ENCODE data around the gene GALNS.

GALNS gene

GRCh38 chr16:88902744-88903143 is 46.0 kb upstream of the GALNS start (continued):
- TF ChIP-seq, protein P1, sequence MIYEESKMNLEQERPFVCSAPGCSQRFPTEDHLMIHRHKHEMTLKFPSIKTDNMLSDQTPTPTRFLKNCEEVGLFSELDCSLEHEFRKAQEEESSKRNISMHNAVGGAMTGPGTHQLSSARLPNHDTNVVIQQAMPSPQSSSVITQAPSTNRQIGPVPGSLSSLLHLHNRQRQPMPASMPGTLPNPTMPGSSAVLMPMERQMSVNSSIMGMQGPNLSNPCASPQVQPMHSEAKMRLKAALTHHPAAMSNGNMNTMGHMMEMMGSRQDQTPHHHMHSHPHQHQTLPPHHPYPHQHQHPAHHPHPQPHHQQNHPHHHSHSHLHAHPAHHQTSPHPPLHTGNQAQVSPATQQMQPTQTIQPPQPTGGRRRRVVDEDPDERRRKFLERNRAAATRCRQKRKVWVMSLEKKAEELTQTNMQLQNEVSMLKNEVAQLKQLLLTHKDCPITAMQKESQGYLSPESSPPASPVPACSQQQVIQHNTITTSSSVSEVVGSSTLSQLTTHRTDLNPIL (CRISPR knock-in tag; IDR thresholded peaks at IDR 0.05; ENCODE audit: low read depth), result no peak
- TF ChIP-seq PATZ1 (CRISPR knock-in tag; IDR thresholded peaks at IDR 0.05; ENCODE audit: borderline replicate concordance) (no peak), ZNF565 (CRISPR knock-in tag; conservative IDR thresholded peaks at IDR 0.05; ENCODE audit: low read depth) (no peak), GLIS3 (CRISPR knock-in tag; IDR thresholded peaks at IDR 0.05) (no peak), TOX (CRISPR knock-in tag; IDR thresholded peaks at IDR 0.05; ENCODE audit: borderline replicate concordance) (no peak), ESRRG (CRISPR knock-in tag; IDR thresholded peaks at IDR 0.05) (no peak), ZC3H10 (CRISPR knock-in tag; IDR thresholded peaks at IDR 0.05) (no peak), BACH2 (CRISPR knock-in tag; IDR thresholded peaks at IDR 0.05; ENCODE audit: borderline replicate concordance) (no peak), ZFP3 (CRISPR knock-in tag; IDR thresholded peaks at IDR 0.05) (no peak)

- ATAC-seq, result no peak
- no peak for TF ChIP-seq PATZ1 (CRISPR knock-in tag; IDR thresholded peaks at IDR 0.05; ENCODE audit: borderline replicate concordance)
- no peak for TF ChIP-seq ZNF70 (CRISPR knock-in tag; IDR thresholded peaks at IDR 0.05)
- TF ChIP-seq TOX (CRISPR knock-in tag; IDR thresholded peaks at IDR 0.05; ENCODE audit: borderline replicate concordance), result no peak
- no peak for TF ChIP-seq ZFP3 (CRISPR knock-in tag; IDR thresholded peaks at IDR 0.05)
These were observed 45.1 kb upstream of the GALNS start for GRCh38 chr16:88901718-88902337.

GRCh38 chr16:88900662-88901052 is 43.9 kb upstream of the GALNS start:
- no peak for TF ChIP-seq ZFP3 (CRISPR knock-in tag; IDR thresholded peaks at IDR 0.05)
- no peak for TF ChIP-seq ISL1 (CRISPR knock-in tag; IDR thresholded peaks at IDR 0.05)
- TF ChIP-seq TOX (CRISPR knock-in tag; IDR thresholded peaks at IDR 0.05; ENCODE audit: borderline replicate concordance), result no peak
- TF ChIP-seq OSR1 (CRISPR knock-in tag; IDR thresholded peaks at IDR 0.05), result no peak
- no peak for TF ChIP-seq ZNF70 (CRISPR knock-in tag; IDR thresholded peaks at IDR 0.05)
- TF ChIP-seq SNAI2 (CRISPR knock-in tag; IDR thresholded peaks at IDR 0.05), result no peak
- no peak for TF ChIP-seq PATZ1 (CRISPR knock-in tag; IDR thresholded peaks at IDR 0.05; ENCODE audit: borderline replicate concordance)
- no peak for TF ChIP-seq TSHZ2 (CRISPR knock-in tag; IDR thresholded peaks at IDR 0.05)
- TF ChIP-seq, protein P2, sequence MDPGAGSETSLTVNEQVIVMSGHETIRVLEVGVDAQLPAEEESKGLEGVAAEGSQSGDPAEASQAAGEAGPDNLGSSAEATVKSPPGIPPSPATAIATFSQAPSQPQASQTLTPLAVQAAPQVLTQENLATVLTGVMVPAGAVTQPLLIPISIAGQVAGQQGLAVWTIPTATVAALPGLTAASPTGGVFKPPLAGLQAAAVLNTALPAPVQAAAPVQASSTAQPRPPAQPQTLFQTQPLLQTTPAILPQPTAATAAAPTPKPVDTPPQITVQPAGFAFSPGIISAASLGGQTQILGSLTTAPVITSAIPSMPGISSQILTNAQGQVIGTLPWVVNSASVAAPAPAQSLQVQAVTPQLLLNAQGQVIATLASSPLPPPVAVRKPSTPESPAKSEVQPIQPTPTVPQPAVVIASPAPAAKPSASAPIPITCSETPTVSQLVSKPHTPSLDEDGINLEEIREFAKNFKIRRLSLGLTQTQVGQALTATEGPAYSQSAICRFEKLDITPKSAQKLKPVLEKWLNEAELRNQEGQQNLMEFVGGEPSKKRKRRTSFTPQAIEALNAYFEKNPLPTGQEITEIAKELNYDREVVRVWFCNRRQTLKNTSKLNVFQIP (CRISPR knock-in tag; IDR thresholded peaks at IDR 0.05; ENCODE audit: borderline replicate concordance, low read depth), result no peak
- no peak for TF ChIP-seq GLIS3 (CRISPR knock-in tag; IDR thresholded peaks at IDR 0.05)
- no peak for TF ChIP-seq CSRNP3 (CRISPR knock-in tag; IDR thresholded peaks at IDR 0.05)
- TF ChIP-seq BACH2 (CRISPR knock-in tag; IDR thresholded peaks at IDR 0.05; ENCODE audit: borderline replicate concordance), result no peak
- TF ChIP-seq ZNF565 (CRISPR knock-in tag; conservative IDR thresholded peaks at IDR 0.05; ENCODE audit: low read depth), result no peak
- no peak for TF ChIP-seq PPARA (CRISPR knock-in tag; IDR thresholded peaks at IDR 0.05; ENCODE audit: borderline replicate concordance)
- TF ChIP-seq ZNF8 (CRISPR knock-in tag; IDR thresholded peaks at IDR 0.05), result no peak
- TF ChIP-seq RARB (CRISPR knock-in tag; IDR thresholded peaks at IDR 0.05), result no peak
- ATAC-seq, result no peak

Measured in SK-N-SH treated with all-trans-retinoic acid at 6 μM for 48 hours (cell line).